Urinary bladder (tissue), 4 donors: ENCODE data around the gene PRG2. TPM values are rescaled to one million over a fixed set of nuclear protein-coding genes. Genes with fewer than 3 reads are reported as not detected.

Experiments used
- DNase-seq: peaks from one replicate; pipeline ENCODE4 v3.0.0-alpha.2; 2015; ENCODE audit errors: extremely low spot score
- H3K27ac ChIP-seq: one replicate; pipeline ENCODE4 v1.5.1; 2013; ENCODE audit warnings: low read depth, mild to moderate bottlenecking, moderate library complexity
- H3K36me3 ChIP-seq: one replicate; pipeline ENCODE4 v1.6.1; 2013; ENCODE audit warnings: mild to moderate bottlenecking, moderate library complexity; ENCODE audit not compliant: insufficient read depth
- H3K4me1 ChIP-seq: one replicate; pipeline ENCODE4 v1.6.1; 2013; ENCODE audit warnings: mild to moderate bottlenecking, moderate library complexity; ENCODE audit not compliant: insufficient read depth
- H3K4me3 ChIP-seq: one replicate; pipeline ENCODE4 v1.5.1; 2013; ENCODE audit warnings: low read depth, low read length
- WGBS: extraction: QIAGEN DNeasy Blood & Tissue Kit; methylation state at CpG from one replicate; pipeline ENCODE4 v1.1.7; 2013; 5-methylcytosine and 5-hydroxymethylcytosine counted together
- polyA plus RNA-seq: library from polyadenylated mRNA; stranded (reverse); fragments of 200-250 nt; gene quantifications from one replicate; pipeline ENCODE4 v1.2.3, GENCODE V29; 2013
- total RNA-seq: library from RNA; depleted of rRNA; stranded (reverse); fragments of >200 nt; gene quantifications from one replicate; pipeline ENCODE4 v1.2.3, GENCODE V29; 2014
- donor health status: healthy with polysubstance abuse.
- donor health status: healthy.

Gene PRG2
- total and polyA plus RNA-seq, 2 donors, result 0.42 TPM; not detected in 1

DNA sequence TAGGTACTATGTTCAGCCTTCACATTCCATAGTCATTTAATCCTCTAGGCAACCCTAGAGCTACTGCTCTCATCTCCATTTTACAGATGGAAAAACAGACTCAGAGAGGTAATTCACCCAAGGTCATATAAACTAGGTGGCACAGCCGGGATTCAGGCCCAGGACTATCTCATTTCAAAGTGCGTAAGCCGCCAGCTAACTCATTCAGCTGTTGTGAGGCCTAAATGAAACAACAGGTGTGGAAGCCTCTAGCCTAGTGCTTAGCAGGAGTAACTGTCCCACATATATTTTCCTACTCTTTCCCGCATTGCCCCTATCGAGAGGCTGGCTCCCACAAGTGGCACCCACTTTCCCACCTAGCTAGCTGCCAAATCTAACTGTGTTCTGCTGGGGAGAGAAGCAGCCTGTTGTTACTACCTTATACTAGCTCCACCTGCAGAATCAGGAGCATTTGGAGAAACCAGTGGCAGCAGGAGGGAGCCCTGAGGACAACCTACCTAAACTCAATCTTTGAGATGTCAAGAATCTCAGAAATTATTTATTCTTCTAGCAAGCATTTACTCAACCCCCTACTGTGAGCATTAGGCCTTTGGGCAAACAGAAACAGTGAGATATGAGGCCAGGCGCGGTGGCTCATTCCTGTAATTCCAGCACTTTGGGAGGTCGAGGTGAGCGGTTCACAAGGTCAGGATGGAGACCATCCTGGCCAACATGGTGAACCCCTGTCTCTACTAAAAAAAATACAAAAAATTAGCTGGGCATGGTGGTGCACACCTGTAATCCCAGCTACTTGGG lies 30.4 kb downstream of the PRG2 start:
- Histone ChIP-seq H3K4me3 (no peak overlapping the region), H3K36me3 (no peaks in the 10 kb centered on the region), H3K4me1 (no peaks in the 10 kb centered on the region), H3K27ac (no peak overlapping the region)
- no peak for DNase-seq
- WGBS, result 91% methylated on average over 9 of the region's 9 CpGs

DNA sequence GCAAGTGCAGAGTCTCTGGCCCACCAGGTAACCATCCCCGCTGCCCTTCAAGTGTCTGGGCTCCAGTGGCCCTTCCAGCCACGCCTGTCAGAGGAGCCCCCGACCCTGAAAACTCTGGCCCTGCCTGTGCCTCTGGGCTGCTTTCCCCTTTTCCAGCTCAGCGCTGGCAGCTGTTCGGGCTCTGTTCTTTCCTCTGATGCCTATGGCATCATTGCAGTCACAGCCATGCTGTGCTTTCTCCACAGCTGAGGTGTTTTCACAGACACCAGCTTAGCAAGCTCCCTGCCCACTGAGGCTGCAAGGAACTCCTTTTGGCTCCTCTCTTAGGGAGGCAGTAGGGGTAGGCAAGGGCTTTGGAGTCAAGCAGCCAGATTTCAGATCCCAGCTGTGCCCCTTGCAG lies 31.1 kb downstream of the PRG2 start:
- Histone ChIP-seq H3K4me1 (no peaks in the 10 kb centered on the region), H3K36me3 (no peaks in the 10 kb centered on the region), H3K4me3 (no peak overlapping the region), H3K27ac (no peak overlapping the region)
- DNase-seq, result no peak
- WGBS, result 84% methylated on average over 5 of the region's 5 CpGs

DNA sequence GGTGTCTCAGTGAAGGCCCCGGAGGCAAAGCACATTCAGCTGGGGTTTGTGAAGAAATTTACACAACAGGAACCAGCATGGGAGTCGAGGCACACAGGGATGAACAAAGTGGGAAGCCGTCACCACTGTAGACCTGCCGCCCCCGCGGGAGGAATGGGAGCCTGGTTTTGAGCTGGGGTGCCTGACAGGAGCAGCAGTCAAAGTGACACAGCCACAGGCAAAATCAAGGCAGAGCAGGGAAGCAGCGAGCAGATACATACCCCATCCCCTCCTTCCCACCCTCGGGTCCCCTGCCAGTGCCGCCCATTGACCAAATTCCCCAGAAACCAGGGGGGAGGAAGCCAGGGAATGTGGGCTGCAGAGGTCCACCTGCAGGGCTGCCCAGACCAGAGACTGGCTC lies 31.5 kb downstream of the PRG2 start:
- Histone ChIP-seq H3K4me3 (no peak overlapping the region), H3K36me3 (no peaks in the 10 kb centered on the region), H3K4me1 (no peaks in the 10 kb centered on the region), H3K27ac (no peak overlapping the region)
- DNase-seq, result no peak
- 77% methylated on average over 9 of the region's 9 CpGs for WGBS

DNA sequence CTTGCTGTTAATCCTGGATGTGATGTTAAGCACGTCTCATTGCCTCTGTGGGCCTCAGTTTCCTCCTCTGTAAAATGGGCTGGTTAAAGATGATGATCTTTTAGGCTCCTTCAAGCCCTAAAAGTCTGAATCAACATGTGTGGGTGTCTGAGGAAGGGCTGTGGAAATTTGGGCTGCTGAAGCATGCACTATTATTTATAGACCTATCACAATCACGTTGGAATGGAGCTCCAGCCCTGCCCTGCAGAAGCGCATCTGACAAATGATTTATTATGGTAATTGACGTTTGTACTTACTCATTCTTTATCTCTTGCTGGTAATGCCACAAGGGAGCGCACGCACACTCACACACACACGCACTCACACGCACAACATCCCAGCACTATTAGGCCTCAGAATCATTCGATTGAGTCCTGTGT lies 31.9 kb downstream of the PRG2 start:
- 70% methylated on average over 9 of the region's 9 CpGs for WGBS
- Histone ChIP-seq H3K4me3 (no peak overlapping the region), H3K27ac (no peak overlapping the region), H3K4me1 (no peaks in the 10 kb centered on the region), H3K36me3 (no peaks in the 10 kb centered on the region)
- DNase-seq, result no peak

DNA sequence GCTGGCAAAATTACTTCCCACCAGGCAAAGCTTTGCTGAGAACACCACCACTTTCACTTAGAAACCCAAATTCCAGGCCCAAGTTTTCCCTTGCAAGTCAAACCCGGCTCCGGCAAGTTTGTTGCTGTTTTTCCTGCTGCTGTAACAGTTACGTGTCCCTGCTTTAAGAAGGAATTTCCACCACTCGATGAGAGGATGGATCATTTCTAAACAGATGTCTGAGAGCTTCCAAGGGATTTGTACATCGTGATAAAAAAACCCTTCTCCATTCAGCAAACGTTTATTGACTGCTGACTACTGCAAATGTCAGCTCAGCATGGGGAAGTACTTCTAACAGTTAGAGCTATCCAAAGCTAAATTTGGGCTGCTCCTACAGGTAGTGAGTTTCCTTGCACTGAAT lies 32.6 kb downstream of the PRG2 start:
- 16% methylated on average over 6 of the region's 6 CpGs for WGBS
- Histone ChIP-seq H3K4me1 (no peaks in the 10 kb centered on the region), H3K4me3 (no peak overlapping the region), H3K36me3 (no peaks in the 10 kb centered on the region), H3K27ac (no peak overlapping the region)
- DNase-seq, result no peak

DNA sequence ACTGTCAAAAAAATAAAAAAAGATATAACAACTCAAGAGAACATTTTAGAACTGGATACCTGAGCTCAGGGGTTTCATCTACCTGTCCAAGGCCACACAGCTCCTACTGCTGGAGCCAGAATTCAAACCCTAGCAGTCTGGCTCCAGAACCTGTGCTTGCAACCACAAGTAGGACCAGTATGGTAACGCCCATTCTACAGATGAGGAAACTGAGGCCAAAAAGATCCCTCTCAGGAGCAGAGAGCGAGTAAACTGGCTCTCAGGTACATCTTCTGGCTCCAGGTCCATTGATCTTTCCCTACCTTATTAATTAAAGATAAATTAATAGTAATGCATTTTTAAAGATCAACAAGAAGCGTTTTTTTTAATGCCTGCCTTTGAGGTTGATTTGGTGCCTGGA lies 33.1 kb downstream of the PRG2 start:
- H3K4me1 ChIP-seq, result no peaks in the 10 kb centered on the region
- H3K27ac ChIP-seq, result no peak overlapping the region
- no peak for DNase-seq
- WGBS, result 83% methylated on average over 3 of the region's 3 CpGs
- H3K36me3 ChIP-seq, result no peaks in the 10 kb centered on the region
- H3K4me3 ChIP-seq, result no peak overlapping the region

DNA sequence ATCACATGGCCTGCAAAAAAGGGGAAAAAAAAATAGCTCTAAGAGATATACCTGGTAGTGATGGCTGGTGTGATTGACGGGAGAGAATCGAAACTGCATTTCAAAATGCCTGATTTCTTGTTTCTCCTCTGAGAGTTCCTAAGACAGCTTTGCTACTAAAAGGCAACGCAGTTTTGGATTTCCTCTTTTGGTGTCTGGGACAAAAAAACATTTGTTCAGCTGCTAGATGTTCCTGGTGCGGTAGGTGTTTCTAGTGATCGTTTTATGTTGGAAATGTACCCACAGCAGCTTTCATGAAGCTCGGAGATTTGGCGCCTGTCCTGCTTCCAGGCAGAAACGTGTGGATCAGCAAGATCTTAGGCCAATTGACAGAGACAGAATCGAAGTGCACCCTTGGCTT lies 34.2 kb downstream of the PRG2 start:
- H3K36me3 ChIP-seq, result no peaks in the 10 kb centered on the region
- 76% methylated on average over 9 of the region's 9 CpGs for WGBS
- H3K27ac ChIP-seq, result no peak overlapping the region
- H3K4me3 ChIP-seq, result no peak overlapping the region
- DNase-seq, result no peak
- H3K4me1 ChIP-seq, result no peaks in the 10 kb centered on the region

DNA sequence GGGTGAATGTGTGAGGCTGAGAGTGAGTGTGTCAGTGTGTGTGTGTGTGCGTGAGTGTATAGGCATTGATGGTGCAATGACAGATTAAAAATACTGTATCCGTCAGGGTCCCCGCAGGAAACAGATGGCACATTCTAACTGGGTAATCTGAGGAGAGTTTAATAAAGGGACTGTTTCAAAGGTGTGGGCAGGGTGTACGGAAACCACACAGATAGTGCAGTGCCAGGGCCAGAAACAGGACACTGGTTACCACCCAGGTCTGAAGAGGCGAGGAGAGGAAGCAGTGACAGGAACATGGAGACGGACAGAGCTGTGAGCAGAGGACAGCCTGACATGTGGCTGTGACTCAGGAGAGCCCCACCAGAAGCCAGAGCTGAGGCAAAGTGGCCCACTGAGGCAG lies 35.8 kb downstream of the PRG2 start:
- Histone ChIP-seq H3K27ac (no peak overlapping the region), H3K4me3 (no peak overlapping the region), H3K36me3 (no peaks in the 10 kb centered on the region), H3K4me1 (no peaks in the 10 kb centered on the region)
- no peak for DNase-seq
- WGBS, result 90% methylated on average over 6 of the region's 6 CpGs

DNA sequence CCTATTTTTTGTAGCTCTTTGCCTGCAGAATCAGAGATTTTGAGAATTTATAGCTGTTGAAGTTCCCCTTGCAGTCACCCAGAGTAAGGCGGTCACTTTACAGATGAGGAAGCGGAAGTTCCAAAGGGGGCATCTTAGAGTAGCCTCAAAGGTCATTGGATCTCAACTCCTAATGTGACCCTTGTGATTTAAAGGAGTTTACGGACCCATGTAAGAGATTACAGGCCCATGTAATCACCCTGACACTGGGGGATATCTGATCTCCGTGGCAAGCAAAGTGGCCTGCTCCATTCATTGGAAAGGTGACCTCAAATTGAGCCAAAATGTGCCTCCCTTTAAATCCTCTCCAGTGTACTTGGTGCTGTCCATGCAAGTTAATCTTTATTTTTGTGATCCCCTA lies 36.6 kb downstream of the PRG2 start:
- WGBS, result 70% methylated on average over 4 of the region's 4 CpGs

DNA sequence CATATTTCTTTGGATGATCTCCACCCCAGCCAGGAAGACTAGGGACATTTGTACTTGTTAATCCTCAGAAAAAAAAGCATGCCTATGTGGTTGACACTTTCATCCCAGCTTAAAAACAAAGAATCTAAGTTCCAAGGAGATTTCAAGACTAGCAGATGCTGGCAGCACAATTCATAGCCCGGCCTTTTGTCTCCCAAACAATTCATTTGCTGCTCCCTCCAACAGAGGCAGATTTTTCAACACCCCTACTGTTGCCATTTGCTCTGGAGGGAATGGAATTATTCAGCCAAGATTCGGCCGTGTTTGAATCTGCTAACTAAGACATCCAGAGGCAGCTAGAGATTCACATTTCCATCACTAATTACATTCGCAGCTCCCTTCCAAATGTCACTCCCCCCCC lies 37.0 kb downstream of the PRG2 start:
- 50% methylated on average over 4 of the region's 4 CpGs for WGBS

More for the DNA sequence above, 36.6 kb downstream of the PRG2 start:
- no peaks in the 10 kb centered on the region for H3K36me3 ChIP-seq
- DNase-seq, result no peak
- no peaks in the 10 kb centered on the region for H3K4me1 ChIP-seq
- no peak overlapping the region for H3K27ac ChIP-seq
- H3K4me3 ChIP-seq, result no peak overlapping the region

DNA sequence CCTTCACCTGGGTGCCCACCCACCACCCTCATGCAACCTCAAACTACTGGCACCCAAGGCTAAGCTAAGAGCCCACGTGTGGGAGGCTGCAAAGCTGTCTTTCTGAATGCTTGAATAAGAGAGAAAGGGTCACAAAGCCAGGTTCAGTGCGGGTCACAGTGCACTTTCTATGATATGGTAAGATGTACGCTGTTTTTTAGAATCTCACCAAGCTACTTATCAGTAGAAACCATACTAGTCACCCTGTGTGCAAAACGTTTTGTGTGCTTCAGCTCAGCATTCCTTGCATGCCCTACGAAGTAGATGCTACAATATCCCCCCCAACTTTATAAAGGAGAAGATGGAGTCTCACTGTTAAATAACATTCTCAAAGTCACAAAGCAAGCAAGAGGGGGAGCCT lies 37.4 kb downstream of the PRG2 start:
- no peaks in the 10 kb centered on the region for H3K4me1 ChIP-seq
- DNase-seq, result no peak
- H3K4me3 ChIP-seq, result no peak overlapping the region
- H3K36me3 ChIP-seq, result no peaks in the 10 kb centered on the region
- WGBS, result 56% methylated on average over 5 of the region's 5 CpGs
- H3K27ac ChIP-seq, result no peak overlapping the region

More for the DNA sequence above, 37.0 kb downstream of the PRG2 start:
- Histone ChIP-seq H3K27ac (no peak overlapping the region), H3K4me1 (no peaks in the 10 kb centered on the region), H3K4me3 (no peak overlapping the region), H3K36me3 (no peaks in the 10 kb centered on the region)
- DNase-seq, result no peak

DNA sequence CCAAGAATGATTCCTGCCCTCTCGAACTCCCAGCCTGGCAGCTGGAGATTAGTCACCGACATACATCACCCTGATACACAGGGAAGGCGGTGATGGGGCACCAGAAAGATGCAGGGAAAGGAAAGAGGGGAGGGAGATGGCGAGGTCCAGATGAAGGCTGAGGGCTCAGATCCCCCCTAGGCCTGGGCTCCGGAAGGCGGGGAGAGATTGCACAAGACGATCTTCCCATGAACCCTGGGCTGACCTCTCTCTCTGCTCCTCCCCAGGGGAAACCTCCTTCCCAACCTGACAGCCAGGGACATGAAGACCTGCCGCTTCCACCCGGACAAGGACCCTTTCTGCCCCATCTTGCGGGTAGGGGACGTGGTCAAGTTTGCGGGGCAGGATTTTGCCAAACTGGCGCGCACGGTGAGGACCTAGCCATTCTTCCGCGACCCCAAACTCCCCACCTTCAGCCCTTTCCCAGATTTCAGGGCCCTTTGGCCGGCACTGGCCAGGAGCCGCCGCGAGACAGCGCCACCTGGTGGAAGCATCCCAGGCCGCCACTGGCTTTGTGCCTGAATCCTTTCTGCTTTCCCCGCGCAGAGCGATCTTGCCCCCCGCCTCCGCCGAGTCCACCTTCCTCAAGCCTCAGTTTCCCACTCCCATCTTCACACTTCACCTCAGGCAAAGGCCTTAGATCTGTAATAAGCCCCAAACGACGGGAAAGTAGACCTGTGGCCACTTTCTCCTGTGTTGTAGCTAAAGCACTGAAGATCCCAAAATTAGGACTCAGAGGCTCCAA lies 40.8 kb downstream of the PRG2 start:
- no peak overlapping the region for H3K27ac ChIP-seq
- H3K4me1 ChIP-seq, result no peaks in the 10 kb centered on the region
- 21% methylated on average over 31 of the region's 31 CpGs for WGBS
- H3K36me3 ChIP-seq, result no peaks in the 10 kb centered on the region
- no peak overlapping the region for H3K4me3 ChIP-seq
- DNase-seq, result no peak

DNA sequence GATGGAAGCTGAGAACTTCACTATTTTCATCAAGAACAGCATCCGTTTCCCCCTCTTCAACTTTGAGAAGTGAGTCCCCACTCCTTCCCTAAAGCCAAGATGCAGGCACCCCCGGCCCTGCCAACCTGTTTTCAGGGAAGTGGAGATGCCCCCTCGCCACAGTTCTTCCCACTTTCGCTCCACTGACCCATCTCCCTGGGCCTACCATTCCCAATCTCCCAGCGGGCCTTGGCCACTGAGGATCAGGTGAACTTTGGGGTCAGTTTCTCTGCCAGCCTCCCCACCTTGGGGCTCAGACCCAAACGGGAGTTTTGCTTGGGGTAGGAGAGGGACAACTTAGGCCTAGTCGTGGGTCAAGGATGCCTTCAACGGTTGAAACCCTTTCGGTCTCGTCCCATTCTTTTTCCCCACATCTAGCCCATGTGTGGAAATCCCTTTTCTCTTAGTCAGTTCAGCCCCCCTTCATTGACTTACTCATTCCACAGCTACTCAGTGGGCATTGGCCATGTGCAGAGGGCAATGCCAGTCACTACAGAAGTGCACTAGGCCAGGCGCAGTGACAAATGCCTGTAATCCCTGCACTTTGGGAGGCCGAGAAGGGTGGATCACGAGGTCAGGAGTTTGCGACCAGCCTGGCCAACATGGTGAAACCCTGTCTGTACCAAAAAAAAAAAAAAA lies 41.7 kb downstream of the PRG2 start:
- no peaks in the 10 kb centered on the region for H3K36me3 ChIP-seq
- H3K27ac ChIP-seq, result no peak overlapping the region
- 93% methylated on average over 14 of the region's 14 CpGs for WGBS
- no peak for DNase-seq
- no peaks in the 10 kb centered on the region for H3K4me1 ChIP-seq
- H3K4me3 ChIP-seq, result no peak overlapping the region

DNA sequence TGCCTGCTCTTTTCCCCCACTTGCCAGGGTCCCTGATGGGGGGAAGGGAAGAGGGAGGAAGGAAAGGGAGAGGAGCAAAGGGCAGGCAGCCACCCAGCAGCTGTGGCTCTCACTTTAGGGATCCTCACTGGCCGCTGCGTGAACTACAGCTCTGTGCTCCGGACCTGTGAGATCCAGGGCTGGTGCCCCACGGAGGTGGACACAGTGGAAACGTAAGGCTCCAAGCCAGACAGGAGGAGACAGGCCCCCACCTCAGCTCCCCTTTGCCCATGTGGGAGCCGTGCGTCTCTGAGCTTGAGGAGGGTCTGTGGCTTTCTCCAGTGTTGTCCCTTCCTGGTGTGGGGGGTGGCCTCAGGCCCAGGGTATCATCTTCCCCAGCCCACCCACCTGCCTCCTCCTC lies 42.4 kb downstream of the PRG2 start:
- Histone ChIP-seq H3K4me1 (no peaks in the 10 kb centered on the region), H3K27ac (no peak overlapping the region), H3K36me3 (no peaks in the 10 kb centered on the region), H3K4me3 (no peak overlapping the region)
- DNase-seq, result no peak
- WGBS, result 75% methylated on average over 7 of the region's 7 CpGs
